ENCODE measurements around the gene SORCS2.

SORCS2 gene

DNA sequence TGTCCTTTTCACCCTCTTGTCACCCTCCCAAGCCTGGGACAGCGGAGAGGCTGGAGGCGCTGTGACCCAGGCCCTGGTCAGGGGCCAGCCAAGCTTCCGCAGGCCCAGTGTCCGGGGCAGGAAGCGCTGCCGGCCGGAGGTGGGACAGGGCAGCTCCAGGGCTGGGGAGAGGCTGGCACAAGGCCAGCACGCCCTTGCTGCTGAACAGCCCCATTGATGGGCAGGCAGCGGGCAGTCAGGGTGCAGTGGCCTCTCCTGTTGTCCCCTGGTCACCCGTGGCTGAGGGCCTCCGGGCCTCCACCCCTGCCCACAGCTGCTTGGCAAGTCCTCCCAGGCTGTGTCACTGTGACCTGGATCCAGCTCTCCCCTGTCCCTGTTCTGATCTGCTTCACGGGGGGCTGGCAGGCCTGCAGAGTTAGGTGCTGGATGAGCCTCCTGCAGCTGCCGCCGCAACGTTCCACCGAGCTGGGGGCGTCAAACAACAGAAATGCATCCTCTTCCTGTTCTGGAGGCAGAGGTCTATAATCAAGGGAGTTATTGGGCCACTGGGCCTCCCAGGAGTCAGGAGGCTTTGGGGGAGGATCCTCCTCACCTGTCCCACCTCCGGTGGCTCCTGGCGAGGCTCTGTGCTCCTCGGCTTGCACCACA, 134.5 kb downstream of the SORCS2 start:
- DNase-seq (ENCODE audit: low spot score) = no peak

DNA sequence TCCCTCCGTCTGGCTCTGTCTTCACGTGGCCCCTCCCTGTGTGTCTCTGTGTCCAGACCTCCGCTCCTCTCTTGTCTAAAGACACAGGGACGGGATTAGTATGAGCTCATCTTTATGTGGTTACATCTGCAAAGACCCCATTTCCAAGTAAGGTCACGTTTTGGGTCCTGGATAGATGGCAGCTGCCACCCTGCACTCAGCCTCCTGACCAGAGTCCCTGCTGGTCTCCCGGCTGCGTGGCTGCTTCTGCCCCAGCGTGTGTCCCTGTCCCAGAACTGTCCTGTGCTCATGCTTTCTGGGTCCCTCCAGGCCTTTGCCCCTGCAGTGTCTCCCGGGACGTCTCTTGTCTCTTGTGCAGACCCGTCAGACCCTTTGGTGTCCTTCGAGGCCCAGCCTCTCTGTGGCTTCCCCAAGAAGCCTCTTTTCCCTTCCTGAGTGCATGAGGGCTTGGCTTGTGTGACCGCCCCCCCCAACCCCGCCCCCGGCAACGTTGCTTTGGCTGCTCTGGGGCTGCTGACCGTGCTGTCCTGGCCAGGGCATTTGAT, 135.1 kb downstream of the SORCS2 start:
- DNase-seq (ENCODE audit: low spot score) = no peak

DNA sequence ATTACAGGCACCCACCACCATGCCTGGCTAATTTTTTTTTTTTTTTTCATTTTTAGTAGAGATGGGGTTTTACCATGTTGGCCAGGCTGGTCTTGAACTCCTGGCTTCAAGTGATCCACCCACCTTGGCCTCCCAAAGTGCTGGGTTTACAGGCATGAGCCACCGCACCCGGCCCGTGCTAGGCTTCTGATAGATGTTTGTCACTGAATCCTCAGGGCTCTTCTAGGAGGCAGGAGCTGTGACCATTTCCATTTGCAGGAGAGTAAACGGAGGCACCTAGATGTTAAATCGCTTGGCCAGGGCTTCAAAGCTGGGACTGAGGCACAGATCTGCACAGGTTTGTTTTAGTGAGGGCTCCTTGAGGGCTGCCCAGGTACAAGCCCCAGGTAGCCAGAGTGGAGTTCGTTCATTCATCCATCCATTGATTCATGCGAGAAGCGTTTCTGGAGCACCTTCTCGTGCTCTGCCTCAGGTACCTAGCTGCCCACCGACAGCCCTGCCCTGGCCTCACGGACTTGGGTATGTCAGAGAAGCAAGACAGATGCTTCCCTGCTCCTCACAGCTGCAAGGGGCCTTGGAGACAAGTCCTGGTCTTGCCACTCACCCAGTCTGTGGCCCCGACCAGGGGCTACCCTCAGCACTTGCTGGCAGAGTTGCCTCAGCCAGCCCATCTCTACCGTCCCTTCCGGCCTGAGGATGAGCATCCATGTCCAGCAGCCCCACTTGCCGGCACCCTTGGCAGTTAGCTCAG, 136.0 kb downstream of the SORCS2 start:
- no peak for DNase-seq (ENCODE audit: low spot score)

GRCh38 chr4:7328913-7329638, 136.7 kb downstream of the SORCS2 start:
- peak; percentile 26 for DNase-seq (ENCODE audit: low spot score)

- no peak for DNase-seq (ENCODE audit: low spot score)
Measured at GRCh38 chr4:7330031-7330596, 137.8 kb downstream of the SORCS2 start.

DNA sequence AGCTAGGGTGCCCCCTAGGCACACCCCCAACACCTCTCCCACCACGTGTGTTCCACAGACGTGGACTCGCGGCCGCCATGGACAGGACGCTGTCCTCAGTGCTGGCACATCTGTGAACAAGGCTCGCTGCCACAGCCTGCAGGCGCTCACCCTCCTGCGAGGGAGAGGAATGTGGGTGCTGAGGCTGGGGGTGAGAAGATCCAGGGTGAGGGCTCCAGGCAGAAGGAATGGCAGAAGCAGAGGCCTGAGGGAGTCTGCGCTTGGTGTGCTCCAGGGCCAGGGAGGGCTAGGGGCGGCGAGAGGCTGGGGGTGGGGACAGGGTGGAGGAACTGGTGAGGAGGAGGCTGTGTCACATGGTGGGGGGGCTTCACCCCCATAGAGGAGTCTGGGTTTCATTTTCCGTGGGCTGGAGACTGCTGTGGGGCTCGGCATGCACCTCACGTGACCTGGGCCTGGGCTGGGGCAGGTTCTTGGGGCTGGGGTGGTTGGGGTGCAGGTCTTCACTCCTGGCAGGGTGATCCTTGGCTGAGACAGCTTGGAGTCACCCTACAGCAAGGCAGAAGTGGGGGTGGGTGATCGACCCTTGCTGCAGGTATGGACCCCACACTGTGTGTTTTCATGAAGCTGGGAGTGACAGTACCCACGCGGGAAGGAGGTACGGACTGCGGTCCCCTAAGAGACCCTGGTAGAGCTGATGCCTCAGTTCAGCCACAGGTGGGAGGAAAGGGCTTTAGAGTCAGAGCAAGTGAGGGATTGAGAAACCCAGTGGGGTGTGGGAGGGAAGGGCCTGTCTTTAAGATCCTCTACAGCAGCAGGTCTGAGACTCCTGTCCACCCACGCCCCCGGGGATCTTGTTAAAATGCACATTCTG, 138.7 kb downstream of the SORCS2 start:
- no peak for DNase-seq (ENCODE audit: low spot score)

GRCh38 chr4:7331682-7332000, 139.3 kb downstream of the SORCS2 start:
- no peak for DNase-seq (ENCODE audit: low spot score)

DNA sequence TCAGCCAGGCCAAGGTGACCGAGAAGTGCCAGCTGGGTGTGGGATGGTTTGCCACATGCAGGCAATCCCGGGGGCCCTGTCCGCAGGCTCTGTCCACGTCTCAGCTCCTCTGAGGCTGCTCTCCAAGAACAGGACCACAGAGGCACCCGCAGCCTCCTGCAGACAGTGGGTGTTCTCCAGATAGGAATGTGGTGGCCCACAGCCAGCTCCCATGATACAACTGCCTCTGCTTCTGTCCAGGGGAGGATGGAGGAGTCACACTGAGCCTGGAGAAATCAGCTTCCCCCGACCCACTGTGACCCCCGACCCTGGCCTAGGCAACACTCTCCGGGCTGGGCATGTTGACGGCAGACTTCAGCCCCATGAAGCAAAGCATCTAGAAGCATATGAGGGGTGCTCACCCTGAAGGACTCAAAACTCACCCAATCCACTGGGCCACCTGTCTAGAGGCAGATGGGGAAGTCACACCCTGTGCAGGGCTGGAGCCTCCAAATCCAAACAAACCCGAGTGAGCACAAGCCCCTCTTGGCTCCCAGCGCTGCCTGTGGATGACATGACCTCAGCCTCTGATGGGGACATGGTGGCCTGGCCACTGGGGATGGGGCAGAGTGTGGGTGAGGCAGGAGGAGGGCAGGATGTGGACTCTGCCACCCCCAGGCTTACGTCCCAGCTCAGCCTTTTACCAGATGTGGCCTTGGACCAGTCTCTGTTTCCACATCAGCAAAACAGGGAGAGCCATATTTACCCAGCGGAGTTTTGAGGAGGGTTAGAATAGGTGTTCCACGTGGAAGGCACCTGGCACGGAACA, 140.1 kb downstream of the SORCS2 start:
- DNase-seq (ENCODE audit: low spot score) = no peak

DNA sequence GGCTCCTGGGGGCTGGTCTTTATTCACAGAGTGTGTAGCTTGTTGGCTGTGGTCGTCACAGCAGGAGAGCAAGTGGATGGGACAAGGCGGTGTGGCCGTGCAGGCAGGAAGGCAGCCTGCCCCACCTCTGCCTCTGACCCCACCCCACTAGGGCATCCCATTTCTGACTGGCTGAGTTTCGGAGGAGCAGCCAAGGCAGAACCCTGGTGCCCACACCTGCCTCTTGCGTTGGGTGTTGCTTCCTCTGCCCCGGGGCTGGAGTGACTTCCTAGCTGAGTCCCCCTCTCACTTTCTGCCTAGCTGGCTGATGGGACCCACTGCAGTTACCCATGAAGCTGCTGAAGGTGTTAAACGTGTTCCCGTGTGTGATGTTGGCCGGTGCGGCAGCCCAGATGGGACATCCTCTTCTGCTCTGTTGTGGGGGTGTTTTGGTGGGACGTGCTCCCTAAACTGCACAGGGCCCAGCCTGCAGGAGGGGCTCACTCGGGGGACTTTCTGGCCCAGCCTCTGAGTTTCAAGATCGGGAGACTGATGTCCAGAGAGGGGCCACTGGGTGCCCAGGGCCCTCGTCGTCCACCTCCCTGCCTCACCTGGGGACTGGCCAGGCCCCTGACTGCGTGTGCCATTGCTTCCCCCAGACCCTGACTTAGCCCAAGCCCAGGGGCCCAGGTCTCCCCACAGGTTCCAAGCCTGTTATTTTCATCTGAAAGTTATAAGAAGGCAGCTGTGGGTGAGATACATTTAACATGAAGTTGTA, 140.9 kb downstream of the SORCS2 start:
- no peak for DNase-seq (ENCODE audit: low spot score)

DNA sequence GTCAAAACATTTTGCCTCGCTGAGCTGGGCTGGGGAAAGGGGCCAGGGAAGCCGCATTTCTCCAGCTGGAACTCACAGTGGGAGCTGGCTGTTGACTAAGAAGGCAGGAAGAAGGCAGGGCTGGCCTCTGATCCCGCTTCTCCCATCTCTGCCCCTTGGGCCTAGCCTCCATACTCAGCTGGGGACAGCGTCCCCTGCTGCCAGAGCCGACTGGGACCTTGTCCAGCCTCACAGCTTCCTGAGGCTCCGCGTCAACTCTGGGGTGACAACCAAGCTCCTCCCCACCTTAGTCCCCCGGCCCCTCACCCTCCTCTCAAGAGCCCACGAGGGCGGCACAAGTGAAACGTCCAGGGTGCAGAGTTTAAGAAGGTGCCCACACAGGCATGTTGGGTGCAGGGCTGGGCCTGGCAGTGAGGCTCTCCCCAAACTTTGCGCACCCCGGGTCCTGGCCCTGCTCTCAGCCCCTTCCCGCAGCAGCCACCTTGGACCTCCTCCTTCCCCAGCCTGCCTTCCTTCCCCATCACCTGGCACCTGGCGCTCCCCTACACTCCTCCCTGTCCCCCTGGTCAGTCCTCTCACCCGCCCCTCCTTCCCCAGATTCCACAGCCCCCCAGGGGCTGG, 141.6 kb downstream of the SORCS2 start:
- DNase-seq (ENCODE audit: low spot score) = no peak

DNA sequence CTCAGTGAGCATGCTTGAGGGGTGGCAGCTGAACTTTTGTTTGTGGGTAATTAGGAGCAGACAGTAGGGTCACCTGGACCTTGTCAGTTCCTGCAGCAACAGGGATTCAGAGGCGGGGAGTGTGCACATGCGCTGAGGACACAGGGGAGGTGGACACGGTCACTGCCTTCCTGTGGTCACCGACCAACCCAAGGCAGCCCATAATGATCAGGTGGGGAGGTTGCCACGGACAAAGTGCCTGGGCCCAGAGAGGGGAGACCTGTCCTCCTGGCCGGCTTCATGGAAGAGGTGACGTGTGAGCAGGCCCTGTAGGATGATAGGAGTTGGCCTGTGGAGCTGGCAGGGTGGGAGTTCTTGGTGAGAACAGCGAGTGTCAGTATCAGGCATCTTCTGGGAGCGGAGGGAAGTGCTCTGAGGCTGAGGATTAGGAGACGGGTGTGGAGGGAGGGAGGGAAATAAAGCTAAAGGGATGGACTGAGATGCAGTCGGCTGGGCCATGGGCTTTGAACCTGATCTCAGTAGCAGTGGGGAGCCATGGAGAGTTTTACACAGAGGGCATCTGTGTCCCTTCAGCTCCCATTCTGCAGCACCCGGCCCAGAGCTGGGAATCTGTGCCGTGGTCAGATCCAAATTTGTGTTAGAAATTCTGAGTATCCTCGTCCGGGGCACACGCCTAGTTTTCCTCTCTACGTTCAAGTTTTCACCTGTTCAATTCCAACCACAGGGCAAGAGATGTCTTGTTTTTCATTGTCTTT, 142.4 kb downstream of the SORCS2 start:
- DNase-seq (ENCODE audit: low spot score) = no peak

DNA sequence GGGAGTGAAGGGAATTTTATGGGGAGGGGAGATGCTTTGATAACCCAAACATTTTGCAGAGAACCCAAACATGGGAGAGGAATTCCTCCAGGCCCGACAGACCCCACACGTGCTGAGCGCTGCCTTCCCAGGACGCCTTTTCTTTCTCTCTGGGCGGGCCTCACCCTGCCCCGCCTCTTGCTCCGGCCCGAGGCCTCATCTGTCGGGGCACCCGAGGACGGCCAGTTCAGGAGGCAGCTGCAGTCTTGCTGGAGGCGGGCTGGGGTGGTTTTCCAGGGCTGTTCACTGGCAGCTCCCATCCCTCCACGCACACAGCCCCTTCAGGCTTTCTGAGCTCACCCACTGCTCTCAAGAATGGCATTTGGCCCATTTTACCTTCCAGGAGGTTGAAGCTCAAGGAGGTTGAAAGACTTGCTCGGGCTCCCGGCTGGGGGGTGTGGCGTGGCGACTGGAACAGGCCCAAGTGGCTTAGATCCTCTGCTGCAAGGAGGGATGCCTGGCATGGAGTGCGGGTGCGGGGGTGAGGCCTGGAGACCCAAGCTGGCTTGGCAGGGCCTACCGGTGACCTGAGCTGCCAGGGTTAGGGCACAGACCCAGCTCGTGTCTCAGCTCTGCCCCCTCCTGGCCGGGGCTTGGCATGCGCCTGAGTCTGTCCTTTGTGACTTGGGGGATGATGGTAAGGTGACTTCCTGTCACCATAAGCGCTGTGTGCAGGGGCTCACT, 143.2 kb downstream of the SORCS2 start:
- DNase-seq (ENCODE audit: low spot score) = peak; percentile 32

DNA sequence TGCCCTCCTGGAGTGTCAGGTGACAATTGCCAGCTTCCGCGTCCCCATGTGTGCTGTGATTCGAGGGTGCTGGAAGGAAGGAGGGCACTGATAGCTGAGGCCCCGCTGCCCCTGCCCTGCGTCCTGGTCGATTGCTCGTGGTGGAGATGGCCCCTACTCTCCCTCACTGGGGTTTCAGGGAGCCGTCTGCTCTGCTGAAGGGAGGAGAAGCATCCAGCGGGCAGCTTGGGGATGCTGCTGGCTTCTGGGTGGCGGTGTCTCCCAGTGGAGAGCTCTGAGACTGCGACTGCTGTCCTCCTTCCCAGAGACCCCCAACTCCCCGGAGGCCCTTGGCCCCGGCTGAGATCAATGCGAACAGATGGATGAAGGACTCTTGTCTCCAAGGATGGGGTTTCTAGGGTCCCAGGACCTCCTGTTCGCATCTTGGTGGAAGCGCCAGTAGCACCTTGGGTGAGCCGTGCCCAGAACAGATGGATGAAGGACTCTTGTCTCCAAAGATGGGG, 143.8 kb downstream of the SORCS2 start:
- no peak for DNase-seq (ENCODE audit: low spot score)

- no peak for DNase-seq (ENCODE audit: low spot score)
Measured at GRCh38 chr4:7336732-7337131, 144.4 kb downstream of the SORCS2 start.

GRCh38 chr4:7337196-7338058, 145.1 kb downstream of the SORCS2 start:
- DNase-seq (ENCODE audit: low spot score) = no peak

DNA sequence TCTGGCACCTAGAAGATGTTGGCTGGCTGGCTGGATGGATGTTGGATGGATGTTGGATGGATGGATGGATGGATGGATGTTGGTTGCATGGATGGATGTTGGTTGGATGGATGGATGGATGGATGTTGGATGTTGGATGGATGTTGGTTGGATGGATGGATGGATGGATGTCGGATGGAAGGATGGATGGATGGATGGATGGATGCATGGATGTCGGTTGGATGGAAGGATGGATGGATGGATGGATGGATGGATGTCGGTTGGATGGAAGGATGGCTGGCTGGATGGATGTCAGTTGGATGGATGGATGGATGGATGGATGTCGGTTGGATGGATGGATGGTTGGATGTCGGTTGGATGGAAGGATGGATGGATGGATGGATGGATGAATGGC, 145.7 kb downstream of the SORCS2 start:
- no peak for DNase-seq (ENCODE audit: low spot score)

Data from kidney capillary endothelial cell (primary cell).